Glutamatergic neuron (in vitro differentiated cells): ENCODE results near the gene FBXW10. TPM values are rescaled to one million over a fixed set of nuclear protein-coding genes. Genes with fewer than 3 reads are reported as not detected.
"Not testable (repeated sequence)": the region's sequence is repeated elsewhere in the genome, so short reads cannot be mapped to it uniquely, and the experiment has no call there.

Experiments
- DNase-seq: peaks from one replicate; pipeline ENCODE4 v3.0.0; 2022
- H3K27ac Mint-ChIP-seq: one replicate; pipeline ENCODE4 v1.8.0; 2020; ENCODE audit warnings: mild to moderate bottlenecking, mixed read lengths, inconsistent platforms; ENCODE audit not compliant: unreplicated experiment
- H3K27me3 Mint-ChIP-seq: one replicate; pipeline ENCODE4 v1.8.0; 2020; ENCODE audit warnings: mild to moderate bottlenecking, moderate library complexity, mixed read lengths, inconsistent platforms; ENCODE audit not compliant: unreplicated experiment
- H3K36me3 Mint-ChIP-seq: one replicate; pipeline ENCODE4 v1.8.0; 2020; ENCODE audit warnings: mild to moderate bottlenecking, mixed read lengths, inconsistent platforms; ENCODE audit not compliant: unreplicated experiment
- H3K4me1 Mint-ChIP-seq: one replicate; pipeline ENCODE4 v1.8.0; 2020; ENCODE audit warnings: mild to moderate bottlenecking, low read depth, mixed read lengths, inconsistent platforms; ENCODE audit not compliant: unreplicated experiment
- H3K4me3 Mint-ChIP-seq: one replicate; pipeline ENCODE4 v1.8.0; 2020; ENCODE audit warnings: mild to moderate bottlenecking, mixed read lengths, inconsistent platforms; ENCODE audit not compliant: unreplicated experiment
- H3K9me3 Mint-ChIP-seq: one replicate; pipeline ENCODE4 v1.8.0; 2020; ENCODE audit warnings: mild to moderate bottlenecking, moderate library complexity, mixed read lengths, inconsistent platforms; ENCODE audit not compliant: unreplicated experiment
- total RNA-seq: library from RNA; stranded (reverse); fragmentation: NEBNext Ultra II Directional; extraction: Animal tissue kit (Norgen Biotek cat#: 25700); gene quantifications from one replicate; pipeline ENCODE4 v1.2.1, GENCODE V29; 2021; ENCODE audit not compliant: unreplicated experiment
- TF ChIP-seq, protein P1 (sequence below): fragments of 200-600 bp; sonication (generic); IDR thresholded peaks from one replicate; pipeline ENCODE4 v1.5.0; 2021; ENCODE audit not compliant: partially characterized antibody, unreplicated experiment

The FBXW10 gene
- total RNA-seq, 1 donor from 2014 or later, result not detected

DNA sequence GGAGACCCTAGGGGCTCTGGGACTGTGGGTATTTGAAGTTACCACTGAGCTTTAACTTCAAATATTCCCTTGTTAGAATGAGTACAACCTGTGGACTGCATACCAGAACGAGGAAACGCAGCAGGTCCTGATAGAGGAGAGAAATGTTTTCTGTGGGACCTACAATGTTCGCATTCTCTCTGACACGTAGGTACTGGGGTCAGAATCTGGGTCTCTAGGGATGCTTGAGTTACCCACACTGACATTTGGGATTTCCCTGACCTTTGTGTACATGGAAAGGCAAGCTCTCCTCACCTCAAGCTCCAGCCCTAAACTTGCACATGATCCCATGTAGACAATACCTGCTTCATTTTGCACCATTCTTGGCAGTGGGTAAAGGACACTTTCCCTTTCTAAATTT, 12.1 kb downstream of the FBXW10 start:
- H3K36me3 Mint-ChIP-seq, H3K27me3 Mint-ChIP-seq, H3K4me1 Mint-ChIP-seq, H3K4me3 Mint-ChIP-seq, DNase-seq, H3K27ac Mint-ChIP-seq, H3K9me3 Mint-ChIP-seq: not testable (repeated sequence)

DNA sequence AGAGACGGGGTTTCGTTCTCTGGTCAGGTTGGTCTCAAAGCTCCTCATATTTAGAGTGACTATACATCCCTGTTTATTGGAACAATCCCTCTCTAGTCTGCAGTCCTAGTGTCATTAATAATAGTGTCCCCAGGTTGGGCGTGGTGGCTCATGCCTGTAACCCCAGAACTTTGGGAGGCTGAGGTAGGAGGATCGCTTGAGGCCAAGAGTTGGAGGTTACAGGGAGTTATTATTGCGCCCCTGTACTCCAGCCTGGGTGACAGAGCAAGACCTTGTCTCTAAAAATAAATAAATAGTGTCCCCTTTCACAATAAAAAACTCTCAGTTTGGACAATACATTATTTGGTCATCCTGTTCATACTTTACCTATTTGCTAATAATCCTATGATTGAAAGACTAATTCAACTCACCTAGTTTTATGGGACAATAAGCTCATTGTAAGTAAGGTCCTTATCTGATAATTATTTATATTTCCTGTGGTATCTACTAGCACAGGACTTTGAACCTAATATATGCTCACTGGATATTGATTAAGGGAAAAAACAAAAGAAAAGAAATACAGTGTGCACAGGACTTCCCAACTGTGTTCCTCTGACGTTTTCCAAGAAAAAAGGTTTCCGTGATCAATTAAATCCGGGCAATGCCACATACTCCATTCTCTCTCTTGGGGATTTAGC, 13.7 kb downstream of the FBXW10 start:
- H3K27ac Mint-ChIP-seq, H3K4me1 Mint-ChIP-seq, H3K27me3 Mint-ChIP-seq, H3K9me3 Mint-ChIP-seq, H3K36me3 Mint-ChIP-seq, DNase-seq, H3K4me3 Mint-ChIP-seq: not testable (repeated sequence)

DNA sequence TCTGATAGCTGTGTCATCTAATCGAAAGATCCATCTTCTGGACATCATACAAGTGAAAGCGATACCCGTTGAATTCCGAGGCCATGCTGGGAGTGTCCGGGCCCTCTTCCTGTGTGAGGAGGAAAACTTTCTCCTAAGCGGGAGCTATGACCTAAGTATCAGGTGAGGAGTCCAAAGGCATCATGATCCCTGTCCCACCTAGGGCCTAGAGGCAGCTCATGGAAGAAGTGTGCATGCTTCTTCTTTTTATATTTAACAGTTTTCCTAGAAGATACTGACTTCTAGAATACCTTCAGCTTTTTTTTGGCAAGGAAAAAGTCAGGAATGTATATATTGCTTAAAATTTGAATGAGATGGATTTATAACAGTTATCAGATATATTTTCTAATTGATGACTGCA, 14.5 kb downstream of the FBXW10 start:
- not testable (repeated sequence) for H3K4me1 Mint-ChIP-seq, H3K36me3 Mint-ChIP-seq, H3K27me3 Mint-ChIP-seq, H3K9me3 Mint-ChIP-seq, H3K27ac Mint-ChIP-seq, DNase-seq, H3K4me3 Mint-ChIP-seq

DNA sequence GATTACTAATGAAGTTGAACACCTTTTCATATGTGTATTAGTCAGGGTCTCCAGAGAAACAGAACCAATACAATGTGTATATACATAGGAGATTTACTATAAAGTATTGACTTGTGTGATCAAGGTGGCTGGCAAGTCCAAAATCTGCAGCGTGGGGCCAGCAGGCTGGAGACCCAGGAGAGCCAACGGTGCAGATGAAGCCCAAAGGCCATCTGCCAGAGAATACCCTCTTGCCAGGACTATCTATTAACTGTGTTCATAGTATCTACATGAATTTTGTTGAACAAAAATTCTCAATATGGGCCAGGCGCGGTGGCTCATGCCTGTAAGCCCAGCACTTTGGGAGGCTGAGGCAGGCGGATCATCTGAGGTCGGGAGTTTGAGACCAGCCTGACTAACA, 16.4 kb downstream of the FBXW10 start:
- H3K27ac Mint-ChIP-seq, H3K36me3 Mint-ChIP-seq, H3K27me3 Mint-ChIP-seq, H3K4me1 Mint-ChIP-seq, H3K4me3 Mint-ChIP-seq, H3K9me3 Mint-ChIP-seq, DNase-seq: not testable (repeated sequence)

DNA sequence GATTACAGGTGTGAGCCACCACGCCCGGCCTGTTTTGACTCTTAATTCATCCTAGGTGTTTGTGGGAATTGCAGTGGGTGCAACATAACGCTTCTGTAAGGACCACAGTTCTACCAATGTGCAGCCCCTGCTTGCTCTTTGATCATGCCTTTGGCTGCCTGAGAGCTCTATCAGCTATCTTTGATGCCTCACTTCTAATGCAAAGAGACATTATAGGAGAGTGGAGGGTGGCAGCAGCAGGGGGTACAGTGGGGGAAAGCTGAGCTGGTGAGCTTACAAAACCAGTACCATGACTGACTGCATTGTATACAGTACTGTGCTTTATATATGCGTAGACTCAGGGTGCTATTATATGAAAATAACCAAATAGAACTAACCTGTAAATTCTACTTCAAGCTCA, 26.7 kb downstream of the FBXW10 start:
- H3K27ac Mint-ChIP-seq, H3K36me3 Mint-ChIP-seq, H3K9me3 Mint-ChIP-seq, H3K27me3 Mint-ChIP-seq, H3K4me3 Mint-ChIP-seq, DNase-seq, H3K4me1 Mint-ChIP-seq: not testable (repeated sequence)

DNA sequence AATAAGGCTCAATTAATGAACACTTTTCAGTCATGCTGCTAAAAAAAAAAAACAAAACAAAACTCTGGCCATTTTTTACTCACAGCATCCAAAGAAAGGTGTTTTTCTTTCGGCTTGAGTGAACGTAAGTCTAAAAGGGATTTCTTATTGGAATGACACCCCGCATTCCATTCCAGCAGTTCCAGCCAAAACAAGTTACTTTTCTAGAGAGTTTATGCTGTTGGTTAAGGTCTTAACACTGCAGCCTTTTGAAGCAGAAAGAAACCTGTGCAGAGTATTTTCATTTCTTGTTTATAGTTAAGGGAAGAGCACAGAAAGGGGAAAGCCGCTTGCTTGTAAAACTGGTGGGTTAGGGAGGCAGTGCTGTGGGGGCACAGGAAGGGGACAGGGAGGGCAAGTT, 27.2 kb downstream of the FBXW10 start:
- H3K9me3 Mint-ChIP-seq, H3K27me3 Mint-ChIP-seq, H3K27ac Mint-ChIP-seq, DNase-seq, H3K4me1 Mint-ChIP-seq, H3K36me3 Mint-ChIP-seq, H3K4me3 Mint-ChIP-seq: not testable (repeated sequence)

DNA sequence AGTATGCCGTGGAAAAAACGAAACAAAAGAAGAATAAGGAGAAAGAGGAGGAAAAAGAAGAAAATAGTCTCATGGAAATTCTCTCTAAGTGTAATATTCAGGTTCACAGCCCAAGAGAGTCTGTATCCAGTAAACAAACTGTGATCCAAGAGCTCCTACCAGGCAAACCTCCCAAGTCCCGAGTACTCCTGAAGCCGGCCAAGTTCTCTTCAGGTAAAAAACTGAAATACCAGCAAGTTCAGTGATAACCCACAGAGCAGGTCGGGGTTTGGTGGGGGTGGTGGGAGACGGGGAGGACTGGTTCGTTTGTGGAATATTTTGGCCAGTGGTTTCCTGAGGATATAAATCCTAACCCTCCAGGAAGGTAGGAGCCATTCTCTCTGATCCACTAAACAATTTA, 28.6 kb downstream of the FBXW10 start:
- H3K9me3 Mint-ChIP-seq, result no peaks in the 10 kb centered on the region
- DNase-seq, result no peak
- no peaks in the 10 kb centered on the region for H3K27me3 Mint-ChIP-seq
- H3K27ac Mint-ChIP-seq, result no peak overlapping the region
- H3K36me3 Mint-ChIP-seq, result no peaks in the 10 kb centered on the region
- no peak overlapping the region for H3K4me3 Mint-ChIP-seq
- no peaks in the 10 kb centered on the region for H3K4me1 Mint-ChIP-seq
- TF ChIP-seq, protein P1, sequence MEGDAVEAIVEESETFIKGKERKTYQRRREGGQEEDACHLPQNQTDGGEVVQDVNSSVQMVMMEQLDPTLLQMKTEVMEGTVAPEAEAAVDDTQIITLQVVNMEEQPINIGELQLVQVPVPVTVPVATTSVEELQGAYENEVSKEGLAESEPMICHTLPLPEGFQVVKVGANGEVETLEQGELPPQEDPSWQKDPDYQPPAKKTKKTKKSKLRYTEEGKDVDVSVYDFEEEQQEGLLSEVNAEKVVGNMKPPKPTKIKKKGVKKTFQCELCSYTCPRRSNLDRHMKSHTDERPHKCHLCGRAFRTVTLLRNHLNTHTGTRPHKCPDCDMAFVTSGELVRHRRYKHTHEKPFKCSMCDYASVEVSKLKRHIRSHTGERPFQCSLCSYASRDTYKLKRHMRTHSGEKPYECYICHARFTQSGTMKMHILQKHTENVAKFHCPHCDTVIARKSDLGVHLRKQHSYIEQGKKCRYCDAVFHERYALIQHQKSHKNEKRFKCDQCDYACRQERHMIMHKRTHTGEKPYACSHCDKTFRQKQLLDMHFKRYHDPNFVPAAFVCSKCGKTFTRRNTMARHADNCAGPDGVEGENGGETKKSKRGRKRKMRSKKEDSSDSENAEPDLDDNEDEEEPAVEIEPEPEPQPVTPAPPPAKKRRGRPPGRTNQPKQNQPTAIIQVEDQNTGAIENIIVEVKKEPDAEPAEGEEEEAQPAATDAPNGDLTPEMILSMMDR, result no peak

DNA sequence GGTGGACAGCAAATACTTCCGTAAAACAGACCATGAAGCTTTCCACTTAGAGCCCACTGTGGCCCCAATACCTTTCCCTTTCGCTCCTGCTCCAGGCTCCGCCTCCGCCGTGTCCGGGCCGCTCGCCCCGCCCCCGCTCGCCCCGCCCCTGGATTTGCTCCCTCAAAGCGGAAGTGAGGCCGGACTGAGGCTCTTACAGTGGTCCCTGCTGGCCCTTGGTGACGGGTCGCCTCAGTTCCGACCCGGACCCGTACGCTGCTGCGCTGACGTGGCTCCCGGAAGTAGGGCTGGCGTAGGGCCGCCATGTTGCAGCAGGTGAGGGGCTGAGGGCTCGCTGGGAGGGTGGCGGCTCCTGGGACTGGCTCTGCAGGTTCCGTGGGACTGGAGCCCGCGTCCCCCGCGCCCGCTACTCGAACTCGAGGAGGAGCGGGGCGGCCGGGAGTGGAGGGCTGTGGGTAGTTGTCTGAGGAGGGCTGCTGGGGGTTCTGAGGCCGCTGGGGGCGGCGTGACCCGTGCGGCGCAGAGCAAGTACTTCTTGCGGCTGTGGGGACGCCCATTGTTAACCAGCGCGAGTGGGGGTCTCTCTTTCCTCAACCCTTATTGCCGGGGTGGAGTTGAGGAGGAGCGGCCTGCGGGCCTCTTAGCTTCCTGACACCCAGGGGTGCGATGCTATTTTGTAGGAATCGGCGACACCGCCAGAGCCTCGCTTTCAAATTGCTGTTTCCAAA, 37.3 kb downstream of the FBXW10 start, which contains the start of gene TVP23B:
TVP23B (plus strand) TSS at position 193 of the 728 bp plus-strand sequence; CDS start at position 304, 111 bp downstream.
- H3K27ac Mint-ChIP-seq, result peak within 1 kb of the TSS; percentile 66
- H3K4me1 Mint-ChIP-seq, H3K27me3 Mint-ChIP-seq, H3K9me3 Mint-ChIP-seq, H3K36me3 Mint-ChIP-seq: not testable (repeated sequence)
- H3K4me3 Mint-ChIP-seq, result peak within 1 kb of the TSS; percentile 83
- DNase-seq, result peak; percentile 95

DNA sequence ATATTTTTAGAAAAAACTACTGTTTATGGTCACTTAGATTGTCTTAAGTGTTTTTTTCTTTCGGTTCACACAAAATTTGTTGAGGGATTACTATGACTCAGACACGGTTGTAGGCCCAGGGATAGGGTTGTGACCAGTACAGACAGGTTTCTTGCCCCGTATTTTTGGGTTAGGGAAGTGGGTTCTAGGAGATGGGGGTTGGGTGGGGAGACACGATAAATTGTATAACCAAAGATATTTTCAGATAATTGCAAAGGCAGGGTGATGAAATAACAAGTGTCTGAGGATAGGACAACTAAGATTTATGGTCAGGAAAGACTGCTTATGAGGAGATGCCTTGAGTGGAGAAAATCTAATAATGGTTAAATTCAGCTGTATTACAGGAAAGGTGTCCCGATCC, 38.0 kb downstream of the FBXW10 start:
- H3K4me3 Mint-ChIP-seq, result peak overlapping the region; percentile 83
- H3K27ac Mint-ChIP-seq, result peak overlapping the region; percentile 66
- H3K27me3 Mint-ChIP-seq, H3K9me3 Mint-ChIP-seq, H3K36me3 Mint-ChIP-seq, H3K4me1 Mint-ChIP-seq, DNase-seq: not testable (repeated sequence)

DNA sequence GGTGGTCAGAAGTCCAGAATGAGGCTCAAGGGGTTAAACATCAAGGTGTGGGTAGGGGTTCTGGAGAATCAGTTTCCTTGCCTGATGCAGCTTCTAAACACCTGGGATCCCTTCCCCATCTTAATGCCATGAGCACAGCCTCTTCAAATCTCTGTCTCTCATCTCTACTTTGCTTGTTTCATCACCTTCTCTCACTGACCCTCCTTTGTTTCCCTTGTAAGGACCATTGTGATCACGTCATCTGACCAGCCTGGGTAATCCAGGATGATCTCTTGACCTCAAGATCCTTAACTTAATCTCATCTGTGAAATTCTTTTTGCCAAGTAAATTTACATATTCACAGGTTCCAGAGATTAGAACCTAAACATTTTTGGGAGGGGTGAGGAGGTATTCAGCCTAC, 42.1 kb downstream of the FBXW10 start:
- not testable (repeated sequence) for DNase-seq, H3K27ac Mint-ChIP-seq, H3K36me3 Mint-ChIP-seq, H3K4me3 Mint-ChIP-seq, H3K9me3 Mint-ChIP-seq, H3K27me3 Mint-ChIP-seq, H3K4me1 Mint-ChIP-seq

DNA sequence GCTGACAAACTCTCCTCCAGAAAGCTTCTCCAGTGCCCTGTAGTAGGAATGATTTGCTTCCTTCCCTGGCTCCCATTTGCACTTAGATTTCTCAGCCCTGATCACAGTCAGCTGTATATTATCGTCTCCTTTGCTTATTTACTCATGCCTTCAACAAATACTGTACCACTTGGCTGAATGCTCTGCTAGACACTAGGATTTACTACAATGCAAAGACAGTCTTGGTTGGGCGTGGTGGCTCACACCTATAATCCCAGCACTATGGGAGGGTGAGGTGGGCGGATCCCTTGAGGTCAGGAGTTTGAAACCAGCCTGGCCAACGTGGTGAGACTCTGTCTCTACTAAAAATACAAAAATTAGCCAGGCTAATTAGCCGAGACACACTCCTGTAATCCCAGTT, 43.0 kb downstream of the FBXW10 start:
- not testable (repeated sequence) for H3K27me3 Mint-ChIP-seq, DNase-seq, H3K36me3 Mint-ChIP-seq, H3K4me1 Mint-ChIP-seq, H3K27ac Mint-ChIP-seq, H3K4me3 Mint-ChIP-seq, H3K9me3 Mint-ChIP-seq
